Measurements from ENCODE around the gene SNN.

SNN gene

GRCh38 chr16:11650641-11651591, 17.3 kb upstream of the SNN start:
- Histone ChIP-seq H2AFZ (ENCODE audit: low read depth) (no peak overlapping the region), H3K4me3 (IDR thresholded peaks at IDR 0.05; ENCODE audit: insufficient read depth, low read depth, low read length) (no peak overlapping the region), H3K27ac (no peak overlapping the region)

DNA sequence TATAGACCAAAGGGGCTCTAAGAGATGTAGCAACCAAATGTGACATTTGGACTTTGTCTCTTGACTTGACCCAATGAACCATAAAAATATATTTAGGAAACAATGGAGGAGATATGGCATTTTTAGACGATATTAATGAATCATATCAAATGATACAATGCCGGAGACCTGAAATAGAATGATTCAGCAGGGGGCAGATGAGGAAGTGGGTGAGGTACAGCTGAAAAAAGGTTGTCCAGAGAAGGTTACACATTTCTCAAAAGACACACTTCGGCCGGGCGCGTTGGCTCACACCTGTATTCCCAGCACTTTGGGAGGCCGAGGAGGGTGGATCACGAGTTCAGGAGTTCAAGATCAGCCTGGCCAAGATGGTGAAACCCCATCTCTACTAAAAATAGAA, 16.5 kb upstream of the SNN start:
- Histone ChIP-seq H4K20me1 (ENCODE audit: insufficient read depth) (no peaks in the 10 kb centered on the region), H3K4me2 (no peak overlapping the region), H3K9ac (no peak overlapping the region), H3K27ac (no peak overlapping the region), H2AFZ (ENCODE audit: low read depth) (no peak overlapping the region), H3K36me3 (ENCODE audit: insufficient read depth) (no peaks in the 10 kb centered on the region), H3K4me3 (IDR thresholded peaks at IDR 0.05; ENCODE audit: insufficient read depth, low read depth, low read length) (no peak overlapping the region), H3K27me3 (ENCODE audit: insufficient read depth, low read depth) (no peaks in the 10 kb centered on the region), H3K4me1 (ENCODE audit: low read depth, poor library complexity, severe bottlenecking) (no peaks in the 10 kb centered on the region), H3K79me2 (ENCODE audit: insufficient read depth, low read depth) (no peaks in the 10 kb centered on the region)
- TF ChIP-seq, protein P1, sequence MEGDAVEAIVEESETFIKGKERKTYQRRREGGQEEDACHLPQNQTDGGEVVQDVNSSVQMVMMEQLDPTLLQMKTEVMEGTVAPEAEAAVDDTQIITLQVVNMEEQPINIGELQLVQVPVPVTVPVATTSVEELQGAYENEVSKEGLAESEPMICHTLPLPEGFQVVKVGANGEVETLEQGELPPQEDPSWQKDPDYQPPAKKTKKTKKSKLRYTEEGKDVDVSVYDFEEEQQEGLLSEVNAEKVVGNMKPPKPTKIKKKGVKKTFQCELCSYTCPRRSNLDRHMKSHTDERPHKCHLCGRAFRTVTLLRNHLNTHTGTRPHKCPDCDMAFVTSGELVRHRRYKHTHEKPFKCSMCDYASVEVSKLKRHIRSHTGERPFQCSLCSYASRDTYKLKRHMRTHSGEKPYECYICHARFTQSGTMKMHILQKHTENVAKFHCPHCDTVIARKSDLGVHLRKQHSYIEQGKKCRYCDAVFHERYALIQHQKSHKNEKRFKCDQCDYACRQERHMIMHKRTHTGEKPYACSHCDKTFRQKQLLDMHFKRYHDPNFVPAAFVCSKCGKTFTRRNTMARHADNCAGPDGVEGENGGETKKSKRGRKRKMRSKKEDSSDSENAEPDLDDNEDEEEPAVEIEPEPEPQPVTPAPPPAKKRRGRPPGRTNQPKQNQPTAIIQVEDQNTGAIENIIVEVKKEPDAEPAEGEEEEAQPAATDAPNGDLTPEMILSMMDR (conservative IDR thresholded peaks at IDR 0.05; ENCODE audit: low read depth, low read length) = no peak

More at GRCh38 chr16:11650641-11651591, 17.3 kb upstream of the SNN start:
- no peaks in the 10 kb centered on the region for H3K79me2 ChIP-seq (ENCODE audit: insufficient read depth, low read depth)
- no peak overlapping the region for H3K4me2 ChIP-seq
- no peak overlapping the region for H3K9ac ChIP-seq
- no peaks in the 10 kb centered on the region for H3K27me3 ChIP-seq (ENCODE audit: insufficient read depth, low read depth)
- TF ChIP-seq, protein P1 (conservative IDR thresholded peaks at IDR 0.05; ENCODE audit: low read depth, low read length) = no peak
- no peaks in the 10 kb centered on the region for H3K4me1 ChIP-seq (ENCODE audit: low read depth, poor library complexity, severe bottlenecking)
- no peaks in the 10 kb centered on the region for H3K36me3 ChIP-seq (ENCODE audit: insufficient read depth)
- H4K20me1 ChIP-seq (ENCODE audit: insufficient read depth) = no peaks in the 10 kb centered on the region

DNA sequence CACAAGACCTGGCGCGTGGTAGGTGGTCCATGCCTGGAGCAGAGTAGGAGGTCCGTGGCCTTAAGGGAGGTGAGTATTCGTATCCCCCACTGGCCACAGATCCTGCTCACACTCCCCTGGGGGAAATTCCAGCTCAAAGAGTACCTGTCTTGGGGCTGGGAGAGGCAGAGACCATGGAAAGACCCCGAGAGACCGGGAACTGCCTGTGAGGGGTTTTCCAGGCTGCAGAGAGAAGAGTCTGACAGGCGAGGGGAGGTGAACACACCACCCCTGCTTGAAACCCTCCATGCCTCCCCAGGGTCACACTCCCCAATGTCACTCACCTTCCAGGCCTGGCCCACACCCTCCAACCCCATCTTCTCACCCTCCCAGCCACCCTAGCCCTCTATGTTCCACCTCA, 12.6 kb upstream of the SNN start:
- TF ChIP-seq, protein P1 (conservative IDR thresholded peaks at IDR 0.05; ENCODE audit: low read depth, low read length) = no peak
- Histone ChIP-seq H4K20me1 (ENCODE audit: insufficient read depth) (no peaks in the 10 kb centered on the region), H3K36me3 (ENCODE audit: insufficient read depth) (no peaks in the 10 kb centered on the region), H3K4me3 (IDR thresholded peaks at IDR 0.05; ENCODE audit: insufficient read depth, low read depth, low read length) (no peak overlapping the region), H3K27me3 (ENCODE audit: insufficient read depth, low read depth) (no peaks in the 10 kb centered on the region; the same call in 1 of the 2 replicates), H2AFZ (ENCODE audit: low read depth) (no peak overlapping the region), H3K27ac (no peak overlapping the region), H3K9ac (no peak overlapping the region), H3K4me2 (no peak overlapping the region), H3K79me2 (ENCODE audit: insufficient read depth, low read depth) (no peaks in the 10 kb centered on the region), H3K4me1 (ENCODE audit: low read depth, poor library complexity, severe bottlenecking) (no peaks in the 10 kb centered on the region)

- Histone ChIP-seq H4K20me1 (ENCODE audit: insufficient read depth) (no peaks in the 10 kb centered on the region), H3K4me3 (IDR thresholded peaks at IDR 0.05; ENCODE audit: insufficient read depth, low read depth, low read length) (no peak overlapping the region), H3K4me2 (no peak overlapping the region), H3K9ac (no peak overlapping the region), H3K36me3 (ENCODE audit: insufficient read depth) (no peaks in the 10 kb centered on the region), H3K4me1 (ENCODE audit: low read depth, poor library complexity, severe bottlenecking) (no peaks in the 10 kb centered on the region), H3K79me2 (ENCODE audit: insufficient read depth, low read depth) (no peaks in the 10 kb centered on the region), H2AFZ (ENCODE audit: low read depth) (no peak overlapping the region), H3K27ac (no peak overlapping the region), H3K27me3 (ENCODE audit: insufficient read depth, low read depth) (no peaks in the 10 kb centered on the region; the same call in 1 of the 2 replicates)
- TF ChIP-seq, protein P1 (conservative IDR thresholded peaks at IDR 0.05; ENCODE audit: low read depth, low read length) = no peak
These were observed 10.7 kb upstream of the SNN start for GRCh38 chr16:11657556-11657955.

Data from KMS-11 (cell line).